Measurements from ENCODE around the gene CFAP100.

The CFAP100 gene

DNA sequence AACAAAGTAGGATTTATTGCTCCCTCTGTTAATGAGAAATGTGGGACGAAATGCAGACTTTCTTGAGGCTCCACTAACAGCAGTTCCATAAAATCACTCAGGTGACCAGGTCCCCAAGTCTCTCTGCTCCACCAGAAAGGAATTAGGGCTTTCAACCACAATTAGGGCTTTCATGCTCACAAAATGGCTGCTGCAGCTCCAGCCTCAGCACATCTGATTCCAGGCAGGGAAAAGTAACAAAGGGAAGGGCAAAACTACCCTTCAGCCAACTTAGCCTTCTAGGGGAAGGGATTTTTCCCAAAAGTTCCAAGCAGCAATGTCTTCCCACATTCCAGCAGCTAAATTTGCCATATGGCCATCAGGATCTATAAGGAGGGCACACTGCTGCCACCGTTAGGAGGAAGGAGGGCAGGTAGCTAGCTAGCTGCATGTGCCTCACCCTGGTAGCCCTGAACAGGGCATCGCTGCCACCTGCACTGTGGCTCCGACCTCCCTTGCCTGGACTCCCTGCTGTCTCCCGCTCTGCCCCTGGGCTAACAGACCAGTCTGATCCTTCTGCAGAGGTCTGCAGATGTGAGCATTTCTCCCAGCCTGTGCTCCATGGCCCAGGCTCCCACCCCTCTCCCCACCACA, 12.8 kb downstream of the CFAP100 start:
- Histone ChIP-seq H3K4me3 (ENCODE audit: low read length) (no peak overlapping the region), H3F3A (ENCODE audit: insufficient read depth, low read length) (no peaks in the 10 kb centered on the region), H3K4me1 (ENCODE audit: low read length) (no peaks in the 10 kb centered on the region), H3K36me3 (replicated peaks; ENCODE audit: insufficient read depth, low read length) (no peaks in the 10 kb centered on the region), H3K9me3 (replicated peaks; ENCODE audit: insufficient read depth, low read length) (no peaks in the 10 kb centered on the region), H3K9me2 (replicated peaks; ENCODE audit: insufficient read depth, low read length) (no peaks in the 10 kb centered on the region), H3K4me2 (ENCODE audit: low read depth, low read length) (no peak overlapping the region), H2AFZ (ENCODE audit: low read length) (no peak overlapping the region), H3K27ac (ENCODE audit: low read length) (no peak overlapping the region), H3K9ac (ENCODE audit: low read length) (no peak overlapping the region), H4K20me1 (ENCODE audit: insufficient read depth, low read length) (no peaks in the 10 kb centered on the region), H3K27me3 (replicated peaks; ENCODE audit: insufficient read depth, low read length) (no peaks in the 10 kb centered on the region), H3K79me2 (ENCODE audit: low read length) (no peaks in the 10 kb centered on the region)
- no peak for DNase-seq
- TF ChIP-seq, protein P1, sequence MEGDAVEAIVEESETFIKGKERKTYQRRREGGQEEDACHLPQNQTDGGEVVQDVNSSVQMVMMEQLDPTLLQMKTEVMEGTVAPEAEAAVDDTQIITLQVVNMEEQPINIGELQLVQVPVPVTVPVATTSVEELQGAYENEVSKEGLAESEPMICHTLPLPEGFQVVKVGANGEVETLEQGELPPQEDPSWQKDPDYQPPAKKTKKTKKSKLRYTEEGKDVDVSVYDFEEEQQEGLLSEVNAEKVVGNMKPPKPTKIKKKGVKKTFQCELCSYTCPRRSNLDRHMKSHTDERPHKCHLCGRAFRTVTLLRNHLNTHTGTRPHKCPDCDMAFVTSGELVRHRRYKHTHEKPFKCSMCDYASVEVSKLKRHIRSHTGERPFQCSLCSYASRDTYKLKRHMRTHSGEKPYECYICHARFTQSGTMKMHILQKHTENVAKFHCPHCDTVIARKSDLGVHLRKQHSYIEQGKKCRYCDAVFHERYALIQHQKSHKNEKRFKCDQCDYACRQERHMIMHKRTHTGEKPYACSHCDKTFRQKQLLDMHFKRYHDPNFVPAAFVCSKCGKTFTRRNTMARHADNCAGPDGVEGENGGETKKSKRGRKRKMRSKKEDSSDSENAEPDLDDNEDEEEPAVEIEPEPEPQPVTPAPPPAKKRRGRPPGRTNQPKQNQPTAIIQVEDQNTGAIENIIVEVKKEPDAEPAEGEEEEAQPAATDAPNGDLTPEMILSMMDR (IDR thresholded peaks at IDR 0.05; ENCODE audit: low read length), result no peak
- TF ChIP-seq EZH2phosphoT487 (IDR thresholded peaks at IDR 0.05; ENCODE audit: low read length) (no peak), EZH2 (optimal IDR thresholded peaks at IDR 0.05; ENCODE audit: low read depth, low read length) (no peak)

DNA sequence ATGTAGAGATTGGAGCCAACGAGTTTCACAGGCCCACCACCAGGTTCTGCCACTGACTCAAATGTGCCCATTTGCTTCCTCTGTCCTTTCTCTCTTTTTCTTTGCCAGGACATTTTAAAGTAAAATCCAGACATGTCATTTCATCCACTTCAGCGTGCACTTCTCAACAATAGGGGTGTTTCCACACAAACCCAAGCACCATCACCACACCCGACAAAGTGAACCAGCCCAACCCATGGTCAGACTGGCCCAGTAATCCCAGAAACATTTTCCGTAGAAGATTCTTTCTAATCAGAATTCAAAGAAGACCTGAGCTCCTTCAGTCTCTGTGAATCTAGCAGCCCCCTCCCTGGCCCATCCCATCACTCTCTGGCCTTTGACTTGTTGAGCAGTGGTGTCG, 13.4 kb downstream of the CFAP100 start:
- no peaks in the 10 kb centered on the region for H3K9me2 ChIP-seq (replicated peaks; ENCODE audit: insufficient read depth, low read length)
- no peaks in the 10 kb centered on the region for H3K36me3 ChIP-seq (replicated peaks; ENCODE audit: insufficient read depth, low read length)
- H3K27ac ChIP-seq (ENCODE audit: low read length), result no peak overlapping the region
- no peak overlapping the region for H3K4me3 ChIP-seq (ENCODE audit: low read length)
- H3F3A ChIP-seq (ENCODE audit: insufficient read depth, low read length), result no peaks in the 10 kb centered on the region
- H3K9ac ChIP-seq (ENCODE audit: low read length), result no peak overlapping the region
- H2AFZ ChIP-seq (ENCODE audit: low read length), result no peak overlapping the region
- DNase-seq, result no peak
- H3K4me2 ChIP-seq (ENCODE audit: low read depth, low read length), result no peak overlapping the region
- no peaks in the 10 kb centered on the region for H4K20me1 ChIP-seq (ENCODE audit: insufficient read depth, low read length)
- H3K4me1 ChIP-seq (ENCODE audit: low read length), result no peaks in the 10 kb centered on the region
- no peaks in the 10 kb centered on the region for H3K27me3 ChIP-seq (replicated peaks; ENCODE audit: insufficient read depth, low read length)
- no peaks in the 10 kb centered on the region for H3K9me3 ChIP-seq (replicated peaks; ENCODE audit: insufficient read depth, low read length)
- H3K79me2 ChIP-seq (ENCODE audit: low read length), result no peaks in the 10 kb centered on the region
- no peak for TF ChIP-seq EZH2phosphoT487 (IDR thresholded peaks at IDR 0.05; ENCODE audit: low read length)
- TF ChIP-seq, protein P1 (IDR thresholded peaks at IDR 0.05; ENCODE audit: low read length), result no peak
- no peak for TF ChIP-seq EZH2 (optimal IDR thresholded peaks at IDR 0.05; ENCODE audit: low read depth, low read length)

DNA sequence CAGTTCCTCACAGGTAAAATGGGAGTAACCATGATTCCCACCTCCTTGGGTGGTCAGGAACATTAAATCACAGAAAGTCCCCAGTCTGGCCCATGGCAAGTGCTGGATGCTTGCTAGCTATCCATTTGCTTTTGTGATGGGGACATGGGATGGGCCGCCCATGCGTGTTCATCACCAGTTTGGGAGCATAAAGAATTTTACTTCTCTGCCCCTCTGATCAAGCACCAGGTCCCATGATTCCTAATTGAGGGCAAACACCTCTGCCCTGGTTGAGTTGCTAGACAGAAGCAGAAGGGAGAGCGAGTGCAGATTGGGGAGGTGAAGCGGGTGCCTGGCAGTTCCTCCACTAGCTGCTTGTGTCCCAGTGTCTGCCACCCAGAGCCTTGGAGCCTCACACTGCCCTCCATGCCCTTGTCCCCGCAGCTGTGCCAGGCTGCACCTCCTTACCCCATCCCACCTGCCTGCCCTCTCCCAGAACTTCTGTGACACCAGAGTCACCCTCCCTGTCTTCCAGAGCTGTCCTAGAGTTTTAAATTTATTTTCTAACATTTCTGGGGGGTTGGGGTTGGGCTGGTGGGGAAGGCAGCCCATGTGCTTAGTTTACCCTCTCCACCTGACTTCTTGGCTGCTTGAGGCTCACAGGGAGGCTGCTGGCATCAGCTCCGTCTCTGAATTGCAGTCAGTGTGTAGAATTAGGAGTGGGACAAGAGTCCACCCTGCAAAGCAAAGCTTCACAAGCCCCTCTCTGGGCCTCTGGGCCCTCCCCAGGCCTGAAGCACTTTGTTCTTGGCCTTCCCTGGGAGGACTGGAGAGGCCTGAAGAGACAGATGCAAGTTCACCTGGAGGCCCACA, 18.4 kb downstream of the CFAP100 start:
- TF ChIP-seq EZH2phosphoT487 (IDR thresholded peaks at IDR 0.05; ENCODE audit: low read length), result no peak
- TF ChIP-seq, protein P1 (IDR thresholded peaks at IDR 0.05; ENCODE audit: low read length), result no peak
- TF ChIP-seq EZH2 (optimal IDR thresholded peaks at IDR 0.05; ENCODE audit: low read depth, low read length), result no peak
- 0 out of 2 replicates have a peak, but pooled peaks cover 3% of the 10 kb centered on the region for H3K4me1 ChIP-seq (ENCODE audit: low read length)
- H3K4me3 ChIP-seq (ENCODE audit: low read length), result no peak overlapping the region
- no peak overlapping the region for H3K4me2 ChIP-seq (ENCODE audit: low read depth, low read length)
- H3K9me2 ChIP-seq (replicated peaks; ENCODE audit: insufficient read depth, low read length), result no peaks in the 10 kb centered on the region
- no peak overlapping the region for H3K27ac ChIP-seq (ENCODE audit: low read length)
- H3K36me3 ChIP-seq (replicated peaks; ENCODE audit: insufficient read depth, low read length), result no peaks in the 10 kb centered on the region
- H2AFZ ChIP-seq (ENCODE audit: low read length), result no peak overlapping the region
- no peak for DNase-seq
- H3K9ac ChIP-seq (ENCODE audit: low read length), result no peak overlapping the region
- no peaks in the 10 kb centered on the region for H3K79me2 ChIP-seq (ENCODE audit: low read length)
- no peaks in the 10 kb centered on the region for H4K20me1 ChIP-seq (ENCODE audit: insufficient read depth, low read length)
- H3K9me3 ChIP-seq (replicated peaks; ENCODE audit: insufficient read depth, low read length), result no peaks in the 10 kb centered on the region
- H3F3A ChIP-seq (ENCODE audit: insufficient read depth, low read length), result no peaks in the 10 kb centered on the region
- no peaks in the 10 kb centered on the region for H3K27me3 ChIP-seq (replicated peaks; ENCODE audit: insufficient read depth, low read length)

Measured in MM.1S (cell line).